ENCODE results near the gene ZFP1.

DNA sequence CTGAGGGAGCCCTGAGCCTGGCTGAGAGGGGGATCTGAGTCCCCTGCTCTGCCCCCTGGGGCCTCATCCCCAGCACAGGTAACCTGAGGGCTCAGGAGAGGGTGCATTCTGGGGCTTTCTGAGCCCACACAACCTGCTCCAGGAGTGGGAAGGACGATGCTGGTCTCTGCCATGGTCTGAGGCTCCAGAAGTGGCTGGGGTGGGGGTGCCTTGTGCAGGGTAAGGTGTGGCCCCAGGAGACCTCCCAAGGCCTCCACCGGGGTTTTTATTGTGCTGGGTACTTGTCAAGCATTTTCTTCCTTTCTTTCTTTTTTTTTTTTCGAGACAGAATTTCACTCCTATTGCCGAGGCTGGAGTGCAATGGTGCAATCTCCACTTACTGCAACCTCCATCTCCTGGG, 70.8 kb downstream of the ZFP1 start:
- no peak for TF ChIP-seq POLR2A (IDR thresholded peaks at IDR 0.05)
- TF ChIP-seq, protein P1, sequence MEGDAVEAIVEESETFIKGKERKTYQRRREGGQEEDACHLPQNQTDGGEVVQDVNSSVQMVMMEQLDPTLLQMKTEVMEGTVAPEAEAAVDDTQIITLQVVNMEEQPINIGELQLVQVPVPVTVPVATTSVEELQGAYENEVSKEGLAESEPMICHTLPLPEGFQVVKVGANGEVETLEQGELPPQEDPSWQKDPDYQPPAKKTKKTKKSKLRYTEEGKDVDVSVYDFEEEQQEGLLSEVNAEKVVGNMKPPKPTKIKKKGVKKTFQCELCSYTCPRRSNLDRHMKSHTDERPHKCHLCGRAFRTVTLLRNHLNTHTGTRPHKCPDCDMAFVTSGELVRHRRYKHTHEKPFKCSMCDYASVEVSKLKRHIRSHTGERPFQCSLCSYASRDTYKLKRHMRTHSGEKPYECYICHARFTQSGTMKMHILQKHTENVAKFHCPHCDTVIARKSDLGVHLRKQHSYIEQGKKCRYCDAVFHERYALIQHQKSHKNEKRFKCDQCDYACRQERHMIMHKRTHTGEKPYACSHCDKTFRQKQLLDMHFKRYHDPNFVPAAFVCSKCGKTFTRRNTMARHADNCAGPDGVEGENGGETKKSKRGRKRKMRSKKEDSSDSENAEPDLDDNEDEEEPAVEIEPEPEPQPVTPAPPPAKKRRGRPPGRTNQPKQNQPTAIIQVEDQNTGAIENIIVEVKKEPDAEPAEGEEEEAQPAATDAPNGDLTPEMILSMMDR (IDR thresholded peaks at IDR 0.05), result no peak
